IPS-20b (cell line): ENCODE data around the gene HTR2C.
"Not testable (repeated sequence)": the region's sequence is repeated elsewhere in the genome, so short reads cannot be mapped to it uniquely, and the experiment has no call there.

Experiments
- H3K27ac ChIP-seq: one replicate; pipeline ENCODE4 v1.5.1; 2013; ENCODE audit warnings: low read length
- H3K27me3 ChIP-seq: 2 replicates; pipeline ENCODE4 v1.6.1; 2013; ENCODE audit warnings: mild to moderate bottlenecking, low read length, inconsistent platforms; ENCODE audit not compliant: insufficient read depth
- H3K36me3 ChIP-seq: 2 replicates; pipeline ENCODE4 v1.6.1; 2013; ENCODE audit warnings: low read depth, mild to moderate bottlenecking, inconsistent platforms, low read length, moderate library complexity; ENCODE audit not compliant: insufficient read depth
- H3K4me1 ChIP-seq: 2 replicates; pipeline ENCODE4 v1.6.1; 2013; ENCODE audit warnings: mild to moderate bottlenecking, control low read depth, inconsistent platforms, low read length, moderate library complexity; ENCODE audit not compliant: insufficient read depth
- H3K4me3 ChIP-seq: 2 replicates; pipeline ENCODE4 v1.5.1; 2013; ENCODE audit warnings: mild to moderate bottlenecking, low read length, inconsistent platforms
- H3K9ac ChIP-seq: 2 replicates; pipeline ENCODE4 v1.6.1; 2013; ENCODE audit warnings: low read depth, mild to moderate bottlenecking, inconsistent platforms, low read length, moderate library complexity
- H3K9me3 ChIP-seq: 2 replicates; pipeline ENCODE4 v1.6.1; 2013; ENCODE audit warnings: mild to moderate bottlenecking, low read depth, low read length, inconsistent platforms; ENCODE audit not compliant: insufficient read depth

Gene HTR2C

GRCh38 chrX:114905251-114905650 is 321.4 kb downstream of the HTR2C start:
- Histone ChIP-seq H3K27ac (no peak overlapping the region), H3K4me1 (peaks cover 10% of the 10 kb centered on the region), H3K4me3 (no peak overlapping the region), H3K9me3 (no peaks in the 10 kb centered on the region), H3K27me3 (no peaks in the 10 kb centered on the region; the same call in 1 of the 2 replicates), H3K9ac (no peak overlapping the region), H3K36me3 (no peaks in the 10 kb centered on the region)

DNA sequence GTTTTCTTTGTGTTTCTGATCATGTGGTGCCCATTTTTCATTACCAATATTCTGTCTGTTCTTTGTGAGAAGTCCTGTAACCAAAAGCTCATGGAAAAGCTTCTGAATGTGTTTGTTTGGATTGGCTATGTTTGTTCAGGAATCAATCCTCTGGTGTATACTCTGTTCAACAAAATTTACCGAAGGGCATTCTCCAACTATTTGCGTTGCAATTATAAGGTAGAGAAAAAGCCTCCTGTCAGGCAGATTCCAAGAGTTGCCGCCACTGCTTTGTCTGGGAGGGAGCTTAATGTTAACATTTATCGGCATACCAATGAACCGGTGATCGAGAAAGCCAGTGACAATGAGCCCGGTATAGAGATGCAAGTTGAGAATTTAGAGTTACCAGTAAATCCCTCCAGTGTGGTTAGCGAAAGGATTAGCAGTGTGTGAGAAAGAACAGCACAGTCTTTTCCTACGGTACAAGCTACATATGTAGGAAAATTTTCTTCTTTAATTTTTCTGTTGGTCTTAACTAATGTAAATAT is 323.2 kb downstream of the HTR2C start:
- peaks cover 10% of the 10 kb centered on the region for H3K4me1 ChIP-seq
- no peaks in the 10 kb centered on the region; the same call in 1 of the 2 replicates for H3K27me3 ChIP-seq
- H3K36me3 ChIP-seq = no peaks in the 10 kb centered on the region
- H3K9me3 ChIP-seq = no peaks in the 10 kb centered on the region
- H3K27ac ChIP-seq = no peak overlapping the region
- H3K9ac ChIP-seq = peak overlapping the region; percentile 53; the same call in 1 of the 2 replicates
- peak overlapping the region; percentile 55 for H3K4me3 ChIP-seq

GRCh38 chrX:114924423-114924822 is 340.5 kb downstream of the HTR2C start:
- Histone ChIP-seq H3K4me1 (no peaks in the 10 kb centered on the region), H3K9ac (no peak overlapping the region), H3K27me3 (no peaks in the 10 kb centered on the region), H3K4me3 (no peak overlapping the region), H3K36me3 (no peaks in the 10 kb centered on the region), H3K9me3 (no peaks in the 10 kb centered on the region), H3K27ac (no peak overlapping the region)

- no peaks in the 10 kb centered on the region for H3K4me1 ChIP-seq
- no peak overlapping the region for H3K9ac ChIP-seq
- H3K9me3 ChIP-seq = no peaks in the 10 kb centered on the region
- H3K4me3 ChIP-seq = no peak overlapping the region
- no peaks in the 10 kb centered on the region for H3K36me3 ChIP-seq
- H3K27ac ChIP-seq = no peak overlapping the region
- H3K27me3 ChIP-seq = no peaks in the 10 kb centered on the region
Measured at GRCh38 chrX:114924856-114925255, 341.0 kb downstream of the HTR2C start.

DNA sequence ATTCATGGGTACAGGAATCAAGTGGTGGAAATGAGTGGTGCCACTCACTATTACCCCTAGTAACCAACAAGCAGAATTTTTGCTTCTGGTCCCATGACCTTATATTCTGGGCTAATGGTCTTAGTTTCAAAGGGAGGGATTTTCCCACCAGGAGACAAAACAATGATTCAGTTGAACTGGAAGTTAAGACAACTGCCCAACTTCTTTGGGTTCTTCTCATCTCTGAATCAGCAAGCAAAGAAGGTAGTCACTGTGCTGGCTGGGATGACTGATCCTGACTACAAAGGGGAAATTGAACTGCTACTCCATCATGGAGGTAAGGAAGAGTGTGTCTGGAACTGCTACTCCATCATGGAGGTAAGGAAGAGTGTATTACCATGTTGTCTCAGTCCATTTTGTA is 346.3 kb downstream of the HTR2C start:
- Histone ChIP-seq H3K9me3 (peaks cover 8% of the 10 kb centered on the region), H3K9ac (no peak overlapping the region), H3K36me3 (no peaks in the 10 kb centered on the region), H3K4me3 (no peak overlapping the region), H3K27me3 (no peaks in the 10 kb centered on the region), H3K27ac (no peak overlapping the region), H3K4me1 (no peaks in the 10 kb centered on the region)

DNA sequence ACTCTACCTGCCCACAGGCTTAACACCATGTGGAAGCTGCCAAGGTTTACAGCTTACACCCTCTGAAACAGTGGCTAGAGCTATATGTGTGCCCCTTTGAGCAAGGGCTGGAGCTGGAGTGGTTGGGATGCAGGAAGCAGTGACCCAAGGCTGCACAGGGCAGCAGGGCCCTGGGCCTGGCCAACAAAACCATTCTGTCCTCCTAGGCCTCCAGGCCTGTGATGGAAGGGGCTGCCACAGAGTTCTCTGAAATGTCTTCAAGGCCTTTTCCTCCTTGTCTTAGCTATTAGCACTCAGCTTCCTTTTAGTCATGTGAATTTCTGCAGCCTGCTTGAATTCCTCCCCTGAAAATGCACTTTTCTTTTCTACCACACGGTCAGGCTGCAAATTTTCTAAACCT is 348.7 kb downstream of the HTR2C start:
- Histone ChIP-seq H3K9ac (no peak overlapping the region), H3K36me3 (no peaks in the 10 kb centered on the region), H3K27me3 (no peaks in the 10 kb centered on the region), H3K27ac (no peak overlapping the region), H3K4me3 (no peak overlapping the region), H3K4me1 (no peaks in the 10 kb centered on the region), H3K9me3 (peaks cover 8% of the 10 kb centered on the region)

- H3K36me3 ChIP-seq, H3K27me3 ChIP-seq, H3K4me3 ChIP-seq, H3K9me3 ChIP-seq, H3K27ac ChIP-seq, H3K4me1 ChIP-seq, H3K9ac ChIP-seq: not testable (repeated sequence)
Measured at GRCh38 chrX:114933291-114933690, 349.4 kb downstream of the HTR2C start.

- H3K4me1 ChIP-seq, H3K4me3 ChIP-seq, H3K36me3 ChIP-seq, H3K9me3 ChIP-seq, H3K27me3 ChIP-seq, H3K9ac ChIP-seq, H3K27ac ChIP-seq: not testable (repeated sequence)
Measured at GRCh38 chrX:114937090-114937489, 353.2 kb downstream of the HTR2C start.

- no peaks in the 10 kb centered on the region for H3K9me3 ChIP-seq
- no peak overlapping the region for H3K9ac ChIP-seq
- H3K27ac ChIP-seq = no peak overlapping the region
- H3K36me3 ChIP-seq = no peaks in the 10 kb centered on the region
- no peaks in the 10 kb centered on the region for H3K27me3 ChIP-seq
- H3K4me3 ChIP-seq = no peak overlapping the region
- H3K4me1 ChIP-seq = no peaks in the 10 kb centered on the region
Measured at GRCh38 chrX:114952696-114953095, 368.8 kb downstream of the HTR2C start.
